Measurements from ENCODE around the gene CCT5. TPM values are rescaled to one million over a fixed set of nuclear protein-coding genes. Genes with fewer than 3 reads are reported as not detected.

The CCT5 gene
- total and polyA plus RNA-seq, 8 donors = 18.5 to 201 (median 112) TPM

DNA sequence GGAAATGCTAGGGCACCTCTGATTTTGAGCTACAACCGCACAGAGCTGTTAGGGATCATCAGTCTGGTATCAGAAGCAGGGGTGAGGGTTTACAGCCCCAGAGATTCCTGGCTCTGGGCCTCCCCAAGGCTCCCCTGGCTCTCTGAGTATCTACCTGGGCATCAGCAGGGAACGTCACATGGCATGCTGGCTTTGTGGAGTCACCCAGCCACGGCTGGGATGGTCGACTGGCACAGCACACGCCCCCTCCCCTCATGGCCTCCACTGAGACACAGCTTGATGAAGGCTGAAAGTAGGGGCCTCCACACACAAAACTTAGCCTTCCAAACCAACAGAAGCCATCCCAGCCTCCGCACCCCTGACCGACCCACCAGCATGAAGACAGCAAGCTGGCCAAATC, 17.1 kb upstream of the CCT5 start:
- TF ChIP-seq EP300 (IDR thresholded peaks at IDR 0.05) = no peak
- no peak for TF ChIP-seq POLR2AphosphoS5 (IDR thresholded peaks at IDR 0.05)
- TF ChIP-seq, protein P1, sequence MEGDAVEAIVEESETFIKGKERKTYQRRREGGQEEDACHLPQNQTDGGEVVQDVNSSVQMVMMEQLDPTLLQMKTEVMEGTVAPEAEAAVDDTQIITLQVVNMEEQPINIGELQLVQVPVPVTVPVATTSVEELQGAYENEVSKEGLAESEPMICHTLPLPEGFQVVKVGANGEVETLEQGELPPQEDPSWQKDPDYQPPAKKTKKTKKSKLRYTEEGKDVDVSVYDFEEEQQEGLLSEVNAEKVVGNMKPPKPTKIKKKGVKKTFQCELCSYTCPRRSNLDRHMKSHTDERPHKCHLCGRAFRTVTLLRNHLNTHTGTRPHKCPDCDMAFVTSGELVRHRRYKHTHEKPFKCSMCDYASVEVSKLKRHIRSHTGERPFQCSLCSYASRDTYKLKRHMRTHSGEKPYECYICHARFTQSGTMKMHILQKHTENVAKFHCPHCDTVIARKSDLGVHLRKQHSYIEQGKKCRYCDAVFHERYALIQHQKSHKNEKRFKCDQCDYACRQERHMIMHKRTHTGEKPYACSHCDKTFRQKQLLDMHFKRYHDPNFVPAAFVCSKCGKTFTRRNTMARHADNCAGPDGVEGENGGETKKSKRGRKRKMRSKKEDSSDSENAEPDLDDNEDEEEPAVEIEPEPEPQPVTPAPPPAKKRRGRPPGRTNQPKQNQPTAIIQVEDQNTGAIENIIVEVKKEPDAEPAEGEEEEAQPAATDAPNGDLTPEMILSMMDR (IDR thresholded peaks at IDR 0.05) = no peak
- no peak for TF ChIP-seq POLR2A (IDR thresholded peaks at IDR 0.05)
- no peaks in the 10 kb centered on the region for H3K4me1 ChIP-seq
- H3K9me3 ChIP-seq = no peaks in the 10 kb centered on the region
- no peaks in the 10 kb centered on the region for H3K27me3 ChIP-seq
- intact Hi-C loops (cut with DNase I; ENCODE audit: low total_unique reads) = no loop called here
- no peak overlapping the region for H3K27ac ChIP-seq
- 81 to 100% (median 94%) methylated on average over 5 to 7 of the region's 7 CpGs for WGBS, 5 donors
- DNase-seq = no peak
- H3K4me3 ChIP-seq = no peak overlapping the region
- peaks cover 0 to 78% (median 72%) of the 10 kb centered on the region in 4 donors for H3K36me3 ChIP-seq

DNA sequence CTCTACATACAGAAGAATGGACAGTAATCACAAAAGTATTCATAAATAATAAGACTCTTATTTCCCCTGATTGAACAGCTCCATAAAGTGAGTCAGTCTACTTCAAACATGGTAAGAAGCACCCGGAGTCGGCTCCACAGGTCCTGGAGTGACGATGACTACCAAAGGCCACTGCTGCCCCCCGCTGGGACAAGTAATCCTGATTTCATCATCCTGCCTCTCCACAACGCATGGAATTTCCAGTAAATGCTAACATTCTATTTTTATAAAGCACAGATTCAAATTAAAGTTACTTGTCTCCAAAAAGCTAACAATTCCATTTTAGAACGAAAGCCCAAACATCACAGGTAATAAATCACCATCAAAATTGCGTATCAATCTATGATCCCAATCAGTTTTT, 16.6 kb upstream of the CCT5 start:
- H3K4me1 ChIP-seq = no peaks in the 10 kb centered on the region
- 60 to 64% (median 63%) methylated on average over 7 of the region's 7 CpGs for WGBS, 5 donors
- peaks cover 0 to 83% (median 76%) of the 10 kb centered on the region in 4 donors for H3K36me3 ChIP-seq
- peak in 1 of 2 donors; percentile 67 for DNase-seq
- H3K27me3 ChIP-seq = no peaks in the 10 kb centered on the region
- H3K27ac ChIP-seq = no peak overlapping the region
- H3K4me3 ChIP-seq = no peak overlapping the region
- no peaks in the 10 kb centered on the region for H3K9me3 ChIP-seq
- no peak for TF ChIP-seq EP300 (IDR thresholded peaks at IDR 0.05)
- TF ChIP-seq POLR2A (IDR thresholded peaks at IDR 0.05) = no peak
- no peak for TF ChIP-seq POLR2AphosphoS5 (IDR thresholded peaks at IDR 0.05)
- intact Hi-C loops (cut with DNase I; ENCODE audit: low total_unique reads) = no loop called here

DNA sequence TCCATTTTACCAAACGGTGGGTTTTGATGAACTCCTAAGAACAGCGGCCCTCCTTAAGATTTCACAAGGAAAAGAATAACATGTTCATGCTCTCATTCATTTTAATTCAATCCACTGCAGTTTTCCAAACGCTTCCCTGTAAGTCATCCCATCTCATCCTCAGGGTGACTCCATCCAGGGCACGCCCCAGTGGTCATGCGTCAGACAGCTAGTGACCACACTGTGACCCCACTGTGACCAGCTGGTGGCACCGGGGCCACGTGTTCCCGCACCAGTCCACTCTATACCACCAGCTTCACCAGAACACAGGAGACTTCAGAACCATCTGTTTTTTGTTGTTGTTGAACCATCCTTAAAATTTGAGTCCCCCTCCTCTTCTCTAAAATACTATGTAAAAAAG, 14.7 kb upstream of the CCT5 start:
- Histone ChIP-seq H3K9me3 (no peaks in the 10 kb centered on the region), H3K27me3 (no peaks in the 10 kb centered on the region), H3K36me3 (peaks cover 0 to 78% (median 70%) of the 10 kb centered on the region in 4 donors), H3K4me1 (no peaks in the 10 kb centered on the region), H3K4me3 (no peak overlapping the region), H3K27ac (no peak overlapping the region)
- 75 to 91% (median 86%) methylated on average over 8 of the region's 8 CpGs for WGBS, 5 donors
- intact Hi-C loops (cut with DNase I; ENCODE audit: low total_unique reads) = no loop called here
- no peak for DNase-seq
- TF ChIP-seq EP300 (IDR thresholded peaks at IDR 0.05) (no peak), POLR2A (IDR thresholded peaks at IDR 0.05) (no peak), POLR2AphosphoS5 (IDR thresholded peaks at IDR 0.05) (no peak)
- TF ChIP-seq, protein P1 (IDR thresholded peaks at IDR 0.05) = no peak

DNA sequence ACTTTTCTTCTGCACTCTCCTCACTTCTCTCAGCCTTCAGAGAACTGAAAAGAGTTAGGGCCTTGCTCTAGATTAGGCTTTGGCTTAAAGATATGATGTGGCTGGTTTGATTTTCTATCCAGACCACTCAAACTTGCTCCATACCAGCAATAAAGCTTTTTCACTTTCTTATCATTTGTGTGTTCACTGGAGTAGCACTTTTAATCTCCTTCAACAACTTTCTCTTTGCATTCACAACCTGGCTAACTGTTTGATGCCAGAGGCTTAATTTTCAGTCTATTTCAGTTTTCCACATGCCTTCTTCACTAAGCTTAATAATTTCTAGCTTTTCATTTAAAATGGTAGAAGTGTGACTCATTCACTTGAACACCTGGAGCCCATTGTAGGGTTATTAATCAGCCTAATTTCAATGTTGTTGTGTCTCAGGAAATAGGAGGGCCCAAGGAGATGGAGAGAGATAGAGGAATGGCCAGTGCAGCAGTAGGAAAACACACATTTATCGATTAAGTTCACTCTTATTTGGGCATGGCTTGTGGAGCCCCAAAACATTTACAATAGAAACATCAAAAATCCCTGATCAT, 6.3 kb upstream of the CCT5 start:
- H3K27me3 ChIP-seq = no peaks in the 10 kb centered on the region
- intact Hi-C loops (cut with DNase I; ENCODE audit: low total_unique reads) = no loop called here
- no peak overlapping the region for H3K27ac ChIP-seq
- H3K9me3 ChIP-seq = no peaks in the 10 kb centered on the region
- peaks cover 0 to 5% (median under 1%) of the 10 kb centered on the region in 4 donors for H3K36me3 ChIP-seq
- DNase-seq = no peak
- no peak overlapping the region for H3K4me3 ChIP-seq
- TF ChIP-seq EP300 (IDR thresholded peaks at IDR 0.05) (no peak), POLR2AphosphoS5 (IDR thresholded peaks at IDR 0.05) (no peak), POLR2A (IDR thresholded peaks at IDR 0.05) (no peak)
- TF ChIP-seq, protein P1 (IDR thresholded peaks at IDR 0.05) = no peak
- peaks cover 4 to 7% (median 6%) of the 10 kb centered on the region in 4 donors for H3K4me1 ChIP-seq
- 61 to 69% (median 63%) methylated on average over 1 of the region's 1 CpG for whole genome bisulfite sequencing, 5 donors

DNA sequence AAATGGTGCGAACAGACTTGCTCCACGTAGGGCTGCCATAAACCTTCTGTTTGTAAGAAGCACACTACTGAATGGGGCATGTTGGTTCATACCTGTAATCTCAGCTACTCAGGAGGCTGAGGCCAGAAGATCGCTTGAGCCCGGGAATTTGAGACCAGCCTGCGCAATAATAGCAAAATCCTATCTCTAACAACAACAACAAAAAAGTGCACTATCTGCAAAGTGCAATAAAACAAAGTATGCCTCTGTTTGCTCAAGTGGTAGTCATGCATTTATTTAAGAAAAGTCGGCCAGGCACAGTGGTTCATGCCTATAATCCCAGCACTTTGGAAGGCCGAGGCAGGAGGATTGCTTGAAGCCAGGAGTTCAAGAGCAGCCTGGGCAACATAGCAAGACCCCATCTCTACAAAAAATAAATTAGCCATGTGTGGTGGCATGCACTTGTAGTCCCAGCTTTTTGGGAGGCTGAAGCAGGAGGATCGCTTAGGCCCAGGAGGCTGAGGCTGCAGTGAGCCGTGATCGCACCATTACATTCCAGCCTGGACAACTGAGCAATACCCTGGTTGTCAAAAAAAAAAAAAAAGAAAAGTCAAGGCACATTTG, 5.6 kb upstream of the CCT5 start:
- no peak for DNase-seq
- H3K27me3 ChIP-seq = no peaks in the 10 kb centered on the region
- H3K9me3 ChIP-seq = no peaks in the 10 kb centered on the region
- 80 to 90% (median 85%) methylated on average over 10 of the region's 10 CpGs for WGBS, 5 donors
- intact Hi-C loops (cut with DNase I; ENCODE audit: low total_unique reads) = no loop called here
- no peak overlapping the region for H3K4me3 ChIP-seq
- H3K36me3 ChIP-seq = no peaks in the 10 kb centered on the region
- H3K27ac ChIP-seq = no peak overlapping the region
- peaks cover 8 to 12% (median 11%) of the 10 kb centered on the region in 4 donors for H3K4me1 ChIP-seq
- TF ChIP-seq POLR2AphosphoS5 (IDR thresholded peaks at IDR 0.05) (no peak), EP300 (IDR thresholded peaks at IDR 0.05) (no peak), POLR2A (IDR thresholded peaks at IDR 0.05) (no peak)
- TF ChIP-seq, protein P1 (IDR thresholded peaks at IDR 0.05) = no peak
